MM.1S (cell line): Measurements from ENCODE around the gene CYB5R4.

Experiments
- DNase-seq: peaks from one replicate; pipeline ENCODE4 v3.0.0-alpha.2; 2015
- H2AFZ ChIP-seq: fragments of 300-600 bp; sonication (generic); 2 replicates; pipeline ENCODE4 v1.6.0; 2016; ENCODE audit warnings: antibody characterized with exemption, low read length
- H3F3A ChIP-seq: fragments of 300-600 bp; sonication (generic); 2 replicates; pipeline ENCODE4 v1.6.1; 2016; ENCODE audit warnings: mild to moderate bottlenecking, antibody characterized with exemption, low read length, moderate library complexity, mixed read lengths; ENCODE audit not compliant: insufficient read depth
- H3K27ac ChIP-seq: fragments of 300-600 bp; sonication (generic); 2 replicates; pipeline ENCODE4 v1.5.1; 2016; ENCODE audit warnings: mild to moderate bottlenecking, low read length
- H3K27me3 ChIP-seq: fragments of 300-600 bp; sonication (generic); replicated peaks from 2 replicates; pipeline ENCODE4 v1.6.0; 2016; ENCODE audit warnings: low read length; ENCODE audit not compliant: insufficient read depth
- H3K36me3 ChIP-seq: fragments of 300-600 bp; sonication (generic); replicated peaks from 2 replicates; pipeline ENCODE4 v1.6.1; 2016; ENCODE audit warnings: mild to moderate bottlenecking, low read length, mixed read lengths; ENCODE audit not compliant: insufficient read depth
- H3K4me1 ChIP-seq: fragments of 300-600 bp; sonication (generic); 2 replicates; pipeline ENCODE4 v1.6.1; 2016; ENCODE audit warnings: low read length, mixed read lengths
- H3K4me2 ChIP-seq: fragments of 300-600 bp; sonication (generic); 2 replicates; pipeline ENCODE4 v1.6.0; 2016; ENCODE audit warnings: low read depth, low read length
- H3K4me3 ChIP-seq: fragments of 300-600 bp; sonication (generic); 2 replicates; pipeline ENCODE4 v1.5.1; 2016; ENCODE audit warnings: low read length, mixed read lengths
- H3K79me2 ChIP-seq: fragments of 300-600 bp; sonication (generic); 2 replicates; pipeline ENCODE4 v1.6.1; 2016; ENCODE audit warnings: mixed run types, low read length, mixed read lengths
- H3K9ac ChIP-seq: fragments of 300-600 bp; sonication (generic); 2 replicates; pipeline ENCODE4 v1.6.1; 2016; ENCODE audit warnings: low read length, mixed read lengths
- H3K9me2 ChIP-seq: fragments of 300-600 bp; sonication (generic); replicated peaks from 2 replicates; pipeline ENCODE4 v1.6.1; 2016; ENCODE audit warnings: mild to moderate bottlenecking, low read length, mixed read lengths; ENCODE audit not compliant: insufficient read depth
- H3K9me3 ChIP-seq: fragments of 300-600 bp; sonication (generic); replicated peaks from 2 replicates; pipeline ENCODE4 v1.6.1; 2016; ENCODE audit warnings: mild to moderate bottlenecking, low read length, mixed read lengths; ENCODE audit not compliant: insufficient read depth
- H4K20me1 ChIP-seq: fragments of 300-600 bp; sonication (generic); 2 replicates; pipeline ENCODE4 v1.6.1; 2016; ENCODE audit warnings: mild to moderate bottlenecking, low read length, moderate library complexity, mixed read lengths; ENCODE audit not compliant: insufficient read depth
- EZH2 ChIP-seq: fragments of 300-600 bp; sonication (generic); optimal IDR thresholded peaks from 2 replicates; pipeline ENCODE3; 2017; ENCODE audit warnings: low read depth, mild to moderate bottlenecking, antibody characterized with exemption, low read length, mixed read lengths
- EZH2phosphoT487 ChIP-seq: fragments of 300-600 bp; sonication (generic); IDR thresholded peaks from 2 replicates; pipeline ENCODE4 v1.6.1; 2018; ENCODE audit warnings: antibody characterized with exemption, low read length
- TF ChIP-seq, protein P1 (sequence below): fragments of 300-600 bp; sonication (generic); IDR thresholded peaks from 2 replicates; pipeline ENCODE4 v1.5.1; 2016; ENCODE audit warnings: antibody characterized with exemption, low read length, mixed read lengths

The CYB5R4 gene

DNA sequence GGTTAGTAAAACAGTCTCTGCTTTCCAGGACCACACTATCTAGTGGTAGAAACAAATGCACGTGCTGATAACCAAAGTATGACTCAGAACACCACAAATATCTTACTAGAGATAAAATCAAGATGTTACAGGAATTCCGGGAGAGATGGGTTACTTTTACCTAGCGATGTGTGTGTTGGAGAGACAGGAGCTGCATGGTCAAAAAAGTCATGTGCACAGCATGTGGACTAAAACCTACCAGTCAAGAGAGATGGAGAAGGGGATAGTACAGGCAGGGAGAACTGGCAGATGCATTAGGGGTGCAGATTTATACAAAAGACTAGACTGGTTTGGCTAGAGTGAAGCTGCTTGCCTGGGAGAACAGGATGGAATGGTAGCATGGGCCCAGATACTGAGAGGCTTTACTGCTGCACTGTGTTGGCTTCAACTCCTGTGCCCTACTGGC, 98.8 kb downstream of the CYB5R4 start:
- Histone ChIP-seq H4K20me1 (no peaks in the 10 kb centered on the region), H2AFZ (no peak overlapping the region), H3K4me1 (no peaks in the 10 kb centered on the region), H3K36me3 (no peaks in the 10 kb centered on the region), H3K79me2 (no peaks in the 10 kb centered on the region), H3K9me2 (no peaks in the 10 kb centered on the region), H3K27me3 (no peaks in the 10 kb centered on the region), H3K9me3 (no peaks in the 10 kb centered on the region), H3K27ac (no peak overlapping the region), H3F3A (no peaks in the 10 kb centered on the region), H3K4me2 (no peak overlapping the region), H3K9ac (no peak overlapping the region), H3K4me3 (no peak overlapping the region)
- DNase-seq, result no peak
- TF ChIP-seq, protein P1, sequence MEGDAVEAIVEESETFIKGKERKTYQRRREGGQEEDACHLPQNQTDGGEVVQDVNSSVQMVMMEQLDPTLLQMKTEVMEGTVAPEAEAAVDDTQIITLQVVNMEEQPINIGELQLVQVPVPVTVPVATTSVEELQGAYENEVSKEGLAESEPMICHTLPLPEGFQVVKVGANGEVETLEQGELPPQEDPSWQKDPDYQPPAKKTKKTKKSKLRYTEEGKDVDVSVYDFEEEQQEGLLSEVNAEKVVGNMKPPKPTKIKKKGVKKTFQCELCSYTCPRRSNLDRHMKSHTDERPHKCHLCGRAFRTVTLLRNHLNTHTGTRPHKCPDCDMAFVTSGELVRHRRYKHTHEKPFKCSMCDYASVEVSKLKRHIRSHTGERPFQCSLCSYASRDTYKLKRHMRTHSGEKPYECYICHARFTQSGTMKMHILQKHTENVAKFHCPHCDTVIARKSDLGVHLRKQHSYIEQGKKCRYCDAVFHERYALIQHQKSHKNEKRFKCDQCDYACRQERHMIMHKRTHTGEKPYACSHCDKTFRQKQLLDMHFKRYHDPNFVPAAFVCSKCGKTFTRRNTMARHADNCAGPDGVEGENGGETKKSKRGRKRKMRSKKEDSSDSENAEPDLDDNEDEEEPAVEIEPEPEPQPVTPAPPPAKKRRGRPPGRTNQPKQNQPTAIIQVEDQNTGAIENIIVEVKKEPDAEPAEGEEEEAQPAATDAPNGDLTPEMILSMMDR, result no peak
- TF ChIP-seq EZH2phosphoT487 (no peak), EZH2 (no peak)

DNA sequence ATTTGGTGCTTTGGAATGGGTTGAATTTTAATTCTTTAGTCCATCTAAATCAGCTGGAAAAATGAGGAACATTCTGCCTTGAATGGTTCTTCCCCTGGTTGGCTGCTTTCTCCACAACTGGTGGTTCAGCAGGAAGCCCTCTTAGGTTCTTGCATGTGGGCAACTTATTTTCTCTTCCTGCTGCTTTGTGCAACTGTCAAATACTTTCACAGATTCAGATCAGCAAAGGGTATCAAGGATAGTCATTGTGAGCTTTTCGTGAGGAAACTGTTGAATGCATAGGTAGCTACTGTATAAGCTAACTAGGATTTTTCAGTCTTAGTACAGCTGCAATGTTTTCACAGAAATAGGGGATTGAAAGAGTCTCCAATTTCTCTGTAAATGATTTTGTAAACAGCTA, 101.2 kb downstream of the CYB5R4 start:
- Histone ChIP-seq H3F3A (no peaks in the 10 kb centered on the region), H4K20me1 (no peaks in the 10 kb centered on the region), H3K9me3 (no peaks in the 10 kb centered on the region), H3K4me3 (no peak overlapping the region), H3K27me3 (no peaks in the 10 kb centered on the region), H3K79me2 (no peaks in the 10 kb centered on the region), H3K4me2 (no peak overlapping the region), H3K9ac (no peak overlapping the region), H3K36me3 (no peaks in the 10 kb centered on the region), H3K9me2 (no peaks in the 10 kb centered on the region), H3K4me1 (no peaks in the 10 kb centered on the region), H2AFZ (no peak overlapping the region), H3K27ac (no peak overlapping the region)
- TF ChIP-seq, protein P1, result no peak
- TF ChIP-seq EZH2phosphoT487 (no peak), EZH2 (no peak)
- no peak for DNase-seq

DNA sequence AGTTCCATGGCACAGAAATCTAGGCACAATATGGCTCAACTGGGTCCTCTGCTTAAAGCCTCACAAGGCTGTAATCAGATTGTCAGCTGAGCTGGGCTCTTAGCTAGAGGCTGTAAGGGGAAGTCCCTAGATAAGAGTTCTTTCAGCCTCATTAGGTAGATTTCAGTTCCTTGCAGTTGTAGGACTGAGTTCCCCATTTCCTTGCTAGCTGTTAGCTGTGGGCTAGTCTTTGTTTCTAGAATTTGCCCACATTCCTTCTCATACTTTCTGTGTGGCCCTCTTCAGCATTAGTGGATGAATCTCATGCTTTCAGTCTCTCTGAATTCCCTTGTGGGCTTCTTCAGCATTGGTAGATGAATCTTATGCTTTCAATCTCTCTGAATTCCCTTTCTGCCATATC, 103.1 kb downstream of the CYB5R4 start:
- no peak overlapping the region for H3K4me2 ChIP-seq
- no peaks in the 10 kb centered on the region for H4K20me1 ChIP-seq
- no peak overlapping the region for H3K4me3 ChIP-seq
- no peaks in the 10 kb centered on the region for H3K9me2 ChIP-seq
- DNase-seq, result no peak
- no peaks in the 10 kb centered on the region for H3K79me2 ChIP-seq
- no peaks in the 10 kb centered on the region for H3F3A ChIP-seq
- H2AFZ ChIP-seq, result no peak overlapping the region
- no peaks in the 10 kb centered on the region for H3K36me3 ChIP-seq
- no peaks in the 10 kb centered on the region for H3K27me3 ChIP-seq
- H3K9ac ChIP-seq, result no peak overlapping the region
- H3K9me3 ChIP-seq, result no peaks in the 10 kb centered on the region
- H3K4me1 ChIP-seq, result no peaks in the 10 kb centered on the region
- H3K27ac ChIP-seq, result no peak overlapping the region
- no peak for TF ChIP-seq EZH2phosphoT487
- no peak for TF ChIP-seq EZH2
- TF ChIP-seq, protein P1, result no peak
